H1 (cell line): ENCODE measurements around the gene PTPRG. TPM values are rescaled to one million over a fixed set of nuclear protein-coding genes. Genes with fewer than 3 reads are reported as not detected.

Experiments
- ATF3 ChIP-seq: IDR thresholded peaks from 2 replicates; pipeline ENCODE4 v1.6.1; 2011; ENCODE audit warnings: low read depth, mild to moderate bottlenecking, low read length; ENCODE audit not compliant: insufficient read depth
- CBX8 ChIP-seq: fragments of 300-800, 300-1000 bp; sonication (generic); IDR thresholded peaks from 2 replicates; pipeline ENCODE4 v1.7.1; 2016; ENCODE audit warnings: low read depth, low read length, borderline replicate concordance
- CTBP2 ChIP-seq: IDR thresholded peaks from 2 replicates; pipeline ENCODE4 v1.7.0; 2011; ENCODE audit warnings: borderline replicate concordance, mild to moderate bottlenecking, moderate library complexity, mixed read lengths, low read length; ENCODE audit not compliant: insufficient read depth, insufficient read length
- E2F6 ChIP-seq: IDR thresholded peaks from 2 replicates; pipeline ENCODE4 v1.6.1; 2012; ENCODE audit warnings: inconsistent platforms
- POLR2AphosphoS5 ChIP-seq: IDR thresholded peaks from 2 replicates; pipeline ENCODE4 v1.6.1; 2011; ENCODE audit warnings: low read depth, low read length
- USF2 ChIP-seq: IDR thresholded peaks from 2 replicates; pipeline ENCODE4 v1.6.1; 2011; ENCODE audit warnings: low read length, improper control_type of control experiment
- polyA plus RNA-seq, 7 experiments: library from polyadenylated mRNA; depleted of rRNA in 3 of 7; stranded (reverse) in 5 of 7; unstranded in 2 of 7; fragments of >200 nt in 5 of 7; fragments of 200-250 nt in 2 of 7; gene quantifications; 1 replicate in 5 of 7; 2 replicates in 1 of 7; 4 replicates in 1 of 7; pipeline versions ENCODE4 v1.2.1 to v1.2.3, GENCODE V29; 2011 to 2013; ENCODE audit warnings: missing spikeins in 2 of 7, mixed read lengths in 2 of 7
- total RNA-seq: library from RNA; stranded (reverse); fragmentation: NEBNext Ultra II Directional; extraction: Animal tissue kit (Norgen Biotek cat#: 25700); gene quantifications from 2 replicates; pipeline ENCODE4 v1.2.1, GENCODE V29; 2021

The PTPRG gene
- total and polyA plus RNA-seq, 2 of the 8 experiments (the other 6 are each of a cell fraction or from before 2014, with no cell fraction given), result 23.3 to 96.2 TPM

GRCh38 chr3:61809879-61810278, 248.5 kb downstream of the PTPRG start (continued):
- TF ChIP-seq ATF3, result no peak
- TF ChIP-seq POLR2AphosphoS5, result no peak
- TF ChIP-seq CTBP2, result no peak
- TF ChIP-seq E2F6, result no peak
- no peak for TF ChIP-seq CBX8
- no peak for TF ChIP-seq USF2
